ENCODE measurements around the gene TNPO1. TPM values are rescaled to one million over a fixed set of nuclear protein-coding genes. Genes with fewer than 3 reads are reported as not detected.

Gene TNPO1
- total and polyA plus RNA-seq, 2 of the 13 experiments (the other 11 are each of a cell fraction or from before 2014, with no cell fraction given), result 26.7 to 123 TPM

DNA sequence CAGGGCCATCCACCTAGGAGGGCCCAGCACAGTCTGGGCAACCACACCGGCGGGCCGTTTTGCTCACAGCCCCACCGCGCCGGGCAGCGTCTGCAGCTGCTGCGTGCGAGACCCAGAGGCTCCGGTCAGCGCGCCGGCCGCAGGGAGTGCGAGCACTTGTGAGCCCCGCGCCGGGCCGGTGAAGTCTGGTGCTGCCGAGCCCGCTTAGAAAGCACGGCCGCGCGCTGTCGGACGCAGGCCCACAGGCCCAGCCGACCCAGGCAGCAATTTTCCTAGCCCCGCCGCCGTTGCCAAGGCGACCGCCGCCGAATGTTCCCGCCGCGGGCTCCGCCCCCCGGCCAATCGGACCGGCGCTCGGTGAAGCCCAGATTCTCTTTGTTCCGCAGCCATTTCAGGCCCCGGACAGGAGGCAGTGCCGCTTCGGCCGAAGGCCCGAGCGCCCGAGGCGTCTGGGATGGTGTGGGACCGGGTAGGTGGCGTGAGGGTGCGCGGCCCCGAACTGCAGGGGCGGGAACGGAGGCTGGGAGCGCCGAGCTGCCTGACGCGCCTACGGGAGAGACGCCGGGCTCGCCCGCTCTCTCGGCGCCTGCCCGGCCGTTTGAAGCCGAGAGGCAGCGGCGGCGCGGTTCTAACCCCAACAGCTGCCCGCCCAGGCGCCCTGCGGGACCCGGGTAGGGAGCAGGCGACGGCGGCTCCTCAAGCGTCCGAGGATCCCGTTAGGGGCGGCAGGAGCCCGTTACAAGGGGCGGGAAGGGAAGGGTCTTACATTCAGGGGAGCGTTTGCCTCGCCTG lies at the start of gene TNPO1 (continued):
- TF ChIP-seq, protein P1, sequence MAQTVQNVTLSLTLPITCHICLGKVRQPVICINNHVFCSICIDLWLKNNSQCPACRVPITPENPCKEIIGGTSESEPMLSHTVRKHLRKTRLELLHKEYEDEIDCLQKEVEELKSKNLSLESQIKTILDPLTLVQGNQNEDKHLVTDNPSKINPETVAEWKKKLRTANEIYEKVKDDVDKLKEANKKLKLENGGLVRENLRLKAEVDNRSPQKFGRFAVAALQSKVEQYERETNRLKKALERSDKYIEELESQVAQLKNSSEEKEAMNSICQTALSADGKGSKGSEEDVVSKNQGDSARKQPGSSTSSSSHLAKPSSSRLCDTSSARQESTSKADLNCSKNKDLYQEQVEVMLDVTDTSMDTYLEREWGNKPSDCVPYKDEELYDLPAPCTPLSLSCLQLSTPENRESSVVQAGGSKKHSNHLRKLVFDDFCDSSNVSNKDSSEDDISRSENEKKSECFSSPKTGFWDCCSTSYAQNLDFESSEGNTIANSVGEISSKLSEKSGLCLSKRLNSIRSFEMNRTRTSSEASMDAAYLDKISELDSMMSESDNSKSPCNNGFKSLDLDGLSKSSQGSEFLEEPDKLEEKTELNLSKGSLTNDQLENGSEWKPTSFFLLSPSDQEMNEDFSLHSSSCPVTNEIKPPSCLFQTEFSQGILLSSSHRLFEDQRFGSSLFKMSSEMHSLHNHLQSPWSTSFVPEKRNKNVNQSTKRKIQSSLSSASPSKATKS (CRISPR knock-in tag; IDR thresholded peaks at IDR 0.05), result no peak
- TF ChIP-seq ZNF530 (CRISPR knock-in tag; IDR thresholded peaks at IDR 0.05; ENCODE audit: low read depth), result no peak
- TF ChIP-seq, protein P2, sequence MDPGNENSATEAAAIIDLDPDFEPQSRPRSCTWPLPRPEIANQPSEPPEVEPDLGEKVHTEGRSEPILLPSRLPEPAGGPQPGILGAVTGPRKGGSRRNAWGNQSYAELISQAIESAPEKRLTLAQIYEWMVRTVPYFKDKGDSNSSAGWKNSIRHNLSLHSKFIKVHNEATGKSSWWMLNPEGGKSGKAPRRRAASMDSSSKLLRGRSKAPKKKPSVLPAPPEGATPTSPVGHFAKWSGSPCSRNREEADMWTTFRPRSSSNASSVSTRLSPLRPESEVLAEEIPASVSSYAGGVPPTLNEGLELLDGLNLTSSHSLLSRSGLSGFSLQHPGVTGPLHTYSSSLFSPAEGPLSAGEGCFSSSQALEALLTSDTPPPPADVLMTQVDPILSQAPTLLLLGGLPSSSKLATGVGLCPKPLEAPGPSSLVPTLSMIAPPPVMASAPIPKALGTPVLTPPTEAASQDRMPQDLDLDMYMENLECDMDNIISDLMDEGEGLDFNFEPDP (CRISPR knock-in tag; conservative IDR thresholded peaks at IDR 0.05), result no peak
- no peak for TF ChIP-seq THYN1 (CRISPR knock-in tag; IDR thresholded peaks at IDR 0.05; ENCODE audit: borderline replicate concordance, low read depth)
- TF ChIP-seq ADNP (CRISPR knock-in tag; IDR thresholded peaks at IDR 0.05), result no peak
- TF ChIP-seq TMF1 (CRISPR knock-in tag; IDR thresholded peaks at IDR 0.05; ENCODE audit: low read depth), result no peak
- TF ChIP-seq SP2 (CRISPR knock-in tag; IDR thresholded peaks at IDR 0.05), result peak; percentile 18; the same call in 1 of the 2 replicates
- no peak for TF ChIP-seq ZFP41 (CRISPR knock-in tag; IDR thresholded peaks at IDR 0.05; ENCODE audit: borderline replicate concordance)
- 0 out of 2 replicates have a peak, but pooled peaks have one; percentile 12 for TF ChIP-seq ARID2 (CRISPR knock-in tag; IDR thresholded peaks at IDR 0.05; ENCODE audit: borderline replicate concordance)
- no peak for TF ChIP-seq CREM (IDR thresholded peaks at IDR 0.05)
- TF ChIP-seq CREM (CRISPR knock-in tag; IDR thresholded peaks at IDR 0.05), result no peak
- TF ChIP-seq POLR2A (IDR thresholded peaks at IDR 0.05; ENCODE audit: insufficient read depth in 1 of 2, low read depth in 2 of 2, low read length in 2 of 2), result peak in 1 of 2 experiments; percentile 85; a peak in 3 of 4 replicates
- no peak for TF ChIP-seq SMARCE1 (IDR thresholded peaks at IDR 0.05; ENCODE audit: borderline replicate concordance)
- peak; percentile 42; the same call in 1 of the 2 replicates for TF ChIP-seq ZNF724P (CRISPR knock-in tag; IDR thresholded peaks at IDR 0.05; ENCODE audit: borderline replicate concordance)
- no peak for TF ChIP-seq SMARCC2 (IDR thresholded peaks at IDR 0.05)
- no peak for TF ChIP-seq NR2F2 (IDR thresholded peaks at IDR 0.05; ENCODE audit: borderline replicate concordance, low read depth)
- no peak; the same call in 1 of the 2 replicates for TF ChIP-seq EEA1 (CRISPR knock-in tag; IDR thresholded peaks at IDR 0.05; ENCODE audit: borderline replicate concordance)
- peak; percentile 90; the same call in 1 of the 3 replicates for TF ChIP-seq MXI1 (IDR thresholded peaks at IDR 0.05; ENCODE audit: borderline replicate concordance, low read depth, low read length)
- TF ChIP-seq, protein P3, sequence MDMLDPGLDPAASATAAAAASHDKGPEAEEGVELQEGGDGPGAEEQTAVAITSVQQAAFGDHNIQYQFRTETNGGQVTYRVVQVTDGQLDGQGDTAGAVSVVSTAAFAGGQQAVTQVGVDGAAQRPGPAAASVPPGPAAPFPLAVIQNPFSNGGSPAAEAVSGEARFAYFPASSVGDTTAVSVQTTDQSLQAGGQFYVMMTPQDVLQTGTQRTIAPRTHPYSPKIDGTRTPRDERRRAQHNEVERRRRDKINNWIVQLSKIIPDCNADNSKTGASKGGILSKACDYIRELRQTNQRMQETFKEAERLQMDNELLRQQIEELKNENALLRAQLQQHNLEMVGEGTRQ (IDR thresholded peaks at IDR 0.05; ENCODE audit: low read depth, low read length), result no peak
- TF ChIP-seq, protein P3 (CRISPR knock-in tag; IDR thresholded peaks at IDR 0.05; ENCODE audit: borderline replicate concordance), result 0 out of 2 replicates have a peak, but pooled peaks have one; percentile 9
- TF ChIP-seq CHCHD3 (CRISPR knock-in tag; IDR thresholded peaks at IDR 0.05), result no peak
- TF ChIP-seq, protein P4, sequence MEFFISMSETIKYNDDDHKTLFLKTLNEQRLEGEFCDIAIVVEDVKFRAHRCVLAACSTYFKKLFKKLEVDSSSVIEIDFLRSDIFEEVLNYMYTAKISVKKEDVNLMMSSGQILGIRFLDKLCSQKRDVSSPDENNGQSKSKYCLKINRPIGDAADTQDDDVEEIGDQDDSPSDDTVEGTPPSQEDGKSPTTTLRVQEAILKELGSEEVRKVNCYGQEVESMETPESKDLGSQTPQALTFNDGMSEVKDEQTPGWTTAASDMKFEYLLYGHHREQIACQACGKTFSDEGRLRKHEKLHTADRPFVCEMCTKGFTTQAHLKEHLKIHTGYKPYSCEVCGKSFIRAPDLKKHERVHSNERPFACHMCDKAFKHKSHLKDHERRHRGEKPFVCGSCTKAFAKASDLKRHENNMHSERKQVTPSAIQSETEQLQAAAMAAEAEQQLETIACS (CRISPR knock-in tag; IDR thresholded peaks at IDR 0.05), result peak; percentile 44
- no peak for TF ChIP-seq ZFP37 (CRISPR knock-in tag; IDR thresholded peaks at IDR 0.05; ENCODE audit: borderline replicate concordance)
- no peak for TF ChIP-seq LCORL (IDR thresholded peaks at IDR 0.05)
- peak; percentile 65 for TF ChIP-seq LCORL (CRISPR knock-in tag; IDR thresholded peaks at IDR 0.05)
